ENCODE measurements around the gene KLHL26.

The KLHL26 gene

DNA sequence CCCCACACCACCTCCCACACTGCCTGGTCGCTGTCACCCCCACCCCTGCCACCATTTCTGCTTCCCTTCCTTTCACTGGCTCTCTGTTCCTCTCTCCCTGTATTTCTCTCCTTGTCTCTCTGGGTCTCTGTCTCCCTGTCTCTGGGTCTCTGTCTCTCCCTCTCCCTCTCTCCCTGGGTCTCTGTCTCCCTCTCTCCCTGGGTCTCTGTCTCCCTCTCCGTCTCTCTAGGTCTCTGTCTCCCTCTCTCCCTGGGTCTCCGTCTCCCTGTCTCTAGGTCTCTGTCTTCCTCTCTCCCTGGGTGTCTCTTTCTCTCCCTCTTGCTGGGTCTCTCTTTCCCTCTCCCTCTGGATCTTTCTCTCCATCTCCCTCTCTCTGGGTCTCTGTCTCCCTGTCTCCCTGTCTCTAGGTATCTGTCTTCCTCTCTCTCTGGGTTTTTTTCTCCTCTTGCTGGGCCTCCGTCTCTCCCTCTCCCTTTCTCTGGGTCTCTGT, 21.6 kb downstream of the KLHL26 start:
- Histone ChIP-seq H4K20me1 (ENCODE audit: low read depth, low read length) (no peaks in the 10 kb centered on the region), H3K27ac (ENCODE audit: low read depth, low read length) (no peak overlapping the region), H3K4me2 (ENCODE audit: low read depth, low read length, poor library complexity, severe bottlenecking) (no peak overlapping the region), H3K4me3 (ENCODE audit: insufficient read depth, low read length, poor library complexity, severe bottlenecking) (no peak overlapping the region), H3K9me3 (ENCODE audit: insufficient read depth, low read length) (no peaks in the 10 kb centered on the region), H3K27me3 (ENCODE audit: low read length) (no peaks in the 10 kb centered on the region), H3K79me2 (ENCODE audit: insufficient read depth, low read length) (no peaks in the 10 kb centered on the region), H3F3A (ENCODE audit: insufficient read depth) (no peaks in the 10 kb centered on the region), H3K9me2 (replicated peaks; ENCODE audit: insufficient read depth, low read length) (no peaks in the 10 kb centered on the region), H2AFZ (ENCODE audit: low read depth, low read length, severe bottlenecking) (no peak overlapping the region), H3K9ac (ENCODE audit: low read length) (no peak overlapping the region), H3K36me3 (ENCODE audit: low read length) (no peaks in the 10 kb centered on the region)
- no peak for TF ChIP-seq CTCF (IDR thresholded peaks at IDR 0.05; ENCODE audit: insufficient read depth, low read length, poor library complexity, severe bottlenecking)
- no peak for TF ChIP-seq EZH2phosphoT487 (conservative IDR thresholded peaks at IDR 0.05; ENCODE audit: low read length)

- Histone ChIP-seq H3K4me2 (ENCODE audit: low read depth, low read length, poor library complexity, severe bottlenecking) (no peak overlapping the region), H3K4me3 (ENCODE audit: insufficient read depth, low read length, poor library complexity, severe bottlenecking) (no peak overlapping the region), H3K9me3 (ENCODE audit: insufficient read depth, low read length) (no peaks in the 10 kb centered on the region)
Observed at GRCh38 chr19:18659281-18660050, 22.6 kb downstream of the KLHL26 start.

GRCh38 chr19:18660051-18660910, 23.5 kb downstream of the KLHL26 start:
- no peaks in the 10 kb centered on the region for H3K27me3 ChIP-seq (ENCODE audit: low read length)
- H3K27ac ChIP-seq (ENCODE audit: low read depth, low read length): no peak overlapping the region
- no peaks in the 10 kb centered on the region for H3K79me2 ChIP-seq (ENCODE audit: insufficient read depth, low read length)
- TF ChIP-seq CTCF (IDR thresholded peaks at IDR 0.05; ENCODE audit: insufficient read depth, low read length, poor library complexity, severe bottlenecking): no peak
- no peak for TF ChIP-seq EZH2phosphoT487 (conservative IDR thresholded peaks at IDR 0.05; ENCODE audit: low read length)
- no peaks in the 10 kb centered on the region for H3F3A ChIP-seq (ENCODE audit: insufficient read depth)
- no peaks in the 10 kb centered on the region for H4K20me1 ChIP-seq (ENCODE audit: low read depth, low read length)
- no peak overlapping the region for H2AFZ ChIP-seq (ENCODE audit: low read depth, low read length, severe bottlenecking)
- no peaks in the 10 kb centered on the region for H3K36me3 ChIP-seq (ENCODE audit: low read length)
- no peak overlapping the region for H3K9ac ChIP-seq (ENCODE audit: low read length)
- H3K9me3 ChIP-seq (ENCODE audit: insufficient read depth, low read length): no peaks in the 10 kb centered on the region
- H3K4me2 ChIP-seq (ENCODE audit: low read depth, low read length, poor library complexity, severe bottlenecking): no peak overlapping the region
- no peaks in the 10 kb centered on the region for H3K9me2 ChIP-seq (replicated peaks; ENCODE audit: insufficient read depth, low read length)
- H3K4me3 ChIP-seq (ENCODE audit: insufficient read depth, low read length, poor library complexity, severe bottlenecking): no peak overlapping the region

More at GRCh38 chr19:18659281-18660050, 22.6 kb downstream of the KLHL26 start:
- Histone ChIP-seq H4K20me1 (ENCODE audit: low read depth, low read length) (no peaks in the 10 kb centered on the region), H2AFZ (ENCODE audit: low read depth, low read length, severe bottlenecking) (no peak overlapping the region), H3K36me3 (ENCODE audit: low read length) (no peaks in the 10 kb centered on the region), H3K79me2 (ENCODE audit: insufficient read depth, low read length) (no peaks in the 10 kb centered on the region), H3F3A (ENCODE audit: insufficient read depth) (no peaks in the 10 kb centered on the region), H3K9ac (ENCODE audit: low read length) (no peak overlapping the region), H3K27ac (ENCODE audit: low read depth, low read length) (no peak overlapping the region), H3K27me3 (ENCODE audit: low read length) (no peaks in the 10 kb centered on the region), H3K9me2 (replicated peaks; ENCODE audit: insufficient read depth, low read length) (no peaks in the 10 kb centered on the region)
- TF ChIP-seq CTCF (IDR thresholded peaks at IDR 0.05; ENCODE audit: insufficient read depth, low read length, poor library complexity, severe bottlenecking) (no peak), EZH2phosphoT487 (conservative IDR thresholded peaks at IDR 0.05; ENCODE audit: low read length) (no peak)

Data from SU-DHL-6 (cell line).